Endothelial cell (in vitro differentiated cells): ENCODE results near the gene TYW5. TPM values are rescaled to one million over a fixed set of nuclear protein-coding genes. Genes with fewer than 3 reads are reported as not detected.

Source experiments
- DNase-seq: peaks from one replicate; pipeline ENCODE4 v3.0.0; 2021; ENCODE audit warnings: low spot score
- H3K27ac Mint-ChIP-seq: one replicate; pipeline ENCODE4 v1.8.0; 2021; ENCODE audit warnings: mixed read lengths, inconsistent platforms; ENCODE audit not compliant: unreplicated experiment
- H3K27me3 Mint-ChIP-seq: one replicate; pipeline ENCODE4 v1.8.0; 2021; ENCODE audit warnings: mild to moderate bottlenecking, moderate library complexity, mixed read lengths, inconsistent platforms; ENCODE audit not compliant: unreplicated experiment
- H3K36me3 Mint-ChIP-seq: one replicate; pipeline ENCODE4 v1.8.0; 2021; ENCODE audit warnings: mild to moderate bottlenecking, low read depth, mixed read lengths, inconsistent platforms; ENCODE audit not compliant: unreplicated experiment
- H3K4me1 Mint-ChIP-seq: one replicate; pipeline ENCODE4 v1.8.0; 2021; ENCODE audit warnings: mild to moderate bottlenecking, mixed read lengths, inconsistent platforms; ENCODE audit not compliant: unreplicated experiment
- H3K4me3 Mint-ChIP-seq: one replicate; pipeline ENCODE4 v1.8.0; 2021; ENCODE audit warnings: mild to moderate bottlenecking, mixed read lengths, inconsistent platforms; ENCODE audit not compliant: unreplicated experiment
- H3K9me3 Mint-ChIP-seq: one replicate; pipeline ENCODE4 v1.8.0; 2021; ENCODE audit warnings: mixed read lengths, inconsistent platforms; ENCODE audit not compliant: unreplicated experiment
- CTCF ChIP-seq: fragments of 200-600 bp; sonication (generic); IDR thresholded peaks from one replicate; pipeline ENCODE4 v1.5.0; 2021; ENCODE audit warnings: antibody characterized with exemption; ENCODE audit not compliant: unreplicated experiment
- total RNA-seq: library from RNA; stranded (reverse); fragmentation: NEBNext Ultra II Directional; extraction: Animal tissue kit (Norgen Biotek cat#: 25700); gene quantifications from one replicate; pipeline ENCODE4 v1.2.1, GENCODE V29; 2021; ENCODE audit not compliant: unreplicated experiment

TYW5 gene
- total RNA-seq, 1 donor from 2014 or later, result 8.3 TPM

GRCh38 chr2:199966976-199967375 lies 11.7 kb upstream of the TYW5 start:
- no peaks in the 10 kb centered on the region for H3K9me3 Mint-ChIP-seq
- H3K4me1 Mint-ChIP-seq, result no peaks in the 10 kb centered on the region
- no peaks in the 10 kb centered on the region for H3K36me3 Mint-ChIP-seq
- no peak overlapping the region for H3K27ac Mint-ChIP-seq
- peaks cover 1% of the 10 kb centered on the region for H3K27me3 Mint-ChIP-seq
- no peak for TF ChIP-seq CTCF
- DNase-seq, result no peak
- no peak overlapping the region for H3K4me3 Mint-ChIP-seq

- no peak overlapping the region for H3K27ac Mint-ChIP-seq
These were observed 11.1 kb upstream of the TYW5 start for GRCh38 chr2:199966405-199966804.

GRCh38 chr2:199962203-199962602 lies 6.9 kb upstream of the TYW5 start:
- no peak for TF ChIP-seq CTCF
- no peak overlapping the region for H3K27ac Mint-ChIP-seq
- H3K36me3 Mint-ChIP-seq, result peaks cover 8% of the 10 kb centered on the region
- peaks cover 1% of the 10 kb centered on the region for H3K27me3 Mint-ChIP-seq
- no peaks in the 10 kb centered on the region for H3K9me3 Mint-ChIP-seq
- DNase-seq, result no peak
- H3K4me1 Mint-ChIP-seq, result peaks cover 8% of the 10 kb centered on the region
- H3K4me3 Mint-ChIP-seq, result no peak overlapping the region

More at GRCh38 chr2:199966405-199966804, 11.1 kb upstream of the TYW5 start:
- no peak for TF ChIP-seq CTCF
- Mint-ChIP-seq H3K36me3 (peaks cover 4% of the 10 kb centered on the region), H3K4me1 (no peaks in the 10 kb centered on the region), H3K9me3 (no peaks in the 10 kb centered on the region), H3K27me3 (peaks cover 1% of the 10 kb centered on the region), H3K4me3 (no peak overlapping the region)
- DNase-seq, result no peak

GRCh38 chr2:199958014-199958413 lies 2.7 kb upstream of the TYW5 start:
- peaks cover 23% of the 10 kb centered on the region for H3K4me1 Mint-ChIP-seq

GRCh38 chr2:199956062-199956380 lies 730 bp upstream of the TYW5 start:
- TF ChIP-seq CTCF, result no peak
- Mint-ChIP-seq H3K36me3 (peaks cover 9% of the 10 kb centered on the region), H3K4me1 (peaks cover 23% of the 10 kb centered on the region), H3K9me3 (no peaks in the 10 kb centered on the region), H3K27me3 (peaks cover 4% of the 10 kb centered on the region), H3K4me3 (peak overlapping the region; percentile 97), H3K27ac (peak overlapping the region; percentile 93)
- no peak for DNase-seq

More at GRCh38 chr2:199958014-199958413, 2.7 kb upstream of the TYW5 start:
- TF ChIP-seq CTCF, result no peak
- no peak for DNase-seq
- H3K36me3 Mint-ChIP-seq, result peaks cover 12% of the 10 kb centered on the region
- no peak overlapping the region for H3K4me3 Mint-ChIP-seq
- H3K27ac Mint-ChIP-seq, result no peak overlapping the region
- H3K27me3 Mint-ChIP-seq, result peaks cover 4% of the 10 kb centered on the region
- H3K9me3 Mint-ChIP-seq, result no peaks in the 10 kb centered on the region
